Stimulated activated CD4-positive, alpha-beta T cell treated with anti-CD3 and anti-CD28 coated beads, Interleukin-15, amount 100 ng/mL, for 48 hours (primary cell): Measurements from ENCODE around the gene SLC9A3.
"Not testable (repeated sequence)": the region's sequence is repeated elsewhere in the genome, so short reads cannot be mapped to it uniquely, and the experiment has no call there.

ENCODE experiments used
- DNase-seq, 2 donors: peaks; one replicate each; pipeline ENCODE4 v3.0.0-alpha.2; 2020; ENCODE audit warnings: low read depth in 2 of 2

The SLC9A3 gene

DNA sequence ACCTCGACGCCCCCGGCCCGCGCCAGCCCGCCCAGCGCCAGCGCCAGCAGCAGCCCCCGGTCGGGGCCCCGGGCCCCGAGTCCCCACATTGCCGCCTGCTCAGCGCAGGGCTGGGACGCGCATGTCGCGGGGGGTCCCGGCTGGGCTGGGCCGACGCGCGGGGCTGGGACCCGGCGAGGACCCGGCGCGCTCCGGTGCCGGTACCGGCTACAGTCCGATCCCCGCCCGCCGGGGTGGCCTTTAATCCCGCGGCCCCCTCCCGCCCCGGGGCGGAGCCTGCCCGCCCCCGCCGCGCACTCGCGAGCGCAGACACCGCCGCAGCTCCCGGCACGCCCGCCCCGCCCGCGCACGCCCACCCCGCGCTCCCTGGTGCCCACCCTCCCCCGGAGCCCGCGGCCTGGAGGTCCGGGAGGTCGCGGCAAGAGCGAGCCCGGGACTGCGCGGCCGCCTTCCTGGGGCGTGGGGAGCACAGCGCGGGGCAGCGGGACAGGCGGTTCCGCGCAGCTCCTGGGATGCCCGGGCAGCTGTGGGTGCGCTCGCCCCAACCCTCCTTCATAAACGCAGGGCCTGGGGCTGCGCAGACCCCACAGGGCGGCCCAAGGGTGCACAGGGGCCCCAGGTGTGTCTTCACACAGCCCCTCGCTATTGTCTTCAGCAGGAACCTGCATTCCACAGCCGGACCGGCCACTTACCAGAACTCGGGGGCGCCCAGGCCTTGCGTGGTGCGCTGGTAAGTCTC, at the start of gene SLC9A3:
SLC9A3 (minus strand) TSS at position 216 of the 739 bp plus-strand sequence.
- no peak for DNase-seq

DNA sequence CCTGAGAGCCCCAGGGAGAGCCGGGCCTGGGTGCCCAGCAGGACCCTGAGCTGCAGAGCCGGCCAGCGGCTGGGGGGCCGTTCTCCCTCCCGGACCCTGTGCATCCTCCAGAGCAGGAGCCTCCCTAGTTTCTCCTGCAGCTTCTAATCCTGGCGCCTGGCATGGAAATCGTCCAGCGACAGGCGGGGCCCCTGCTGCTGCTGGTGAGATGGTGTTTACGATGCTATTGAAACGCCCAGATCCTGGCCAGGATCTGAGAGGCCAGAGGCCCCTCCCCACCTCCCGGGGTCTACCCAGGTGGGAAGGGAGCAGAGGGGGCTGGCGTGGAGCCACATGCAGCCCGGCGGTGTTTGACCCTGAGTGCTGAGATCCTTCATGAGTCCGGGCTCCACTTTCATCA, 49.7 kb upstream of the SLC9A3 start:
- no peak for DNase-seq

DNA sequence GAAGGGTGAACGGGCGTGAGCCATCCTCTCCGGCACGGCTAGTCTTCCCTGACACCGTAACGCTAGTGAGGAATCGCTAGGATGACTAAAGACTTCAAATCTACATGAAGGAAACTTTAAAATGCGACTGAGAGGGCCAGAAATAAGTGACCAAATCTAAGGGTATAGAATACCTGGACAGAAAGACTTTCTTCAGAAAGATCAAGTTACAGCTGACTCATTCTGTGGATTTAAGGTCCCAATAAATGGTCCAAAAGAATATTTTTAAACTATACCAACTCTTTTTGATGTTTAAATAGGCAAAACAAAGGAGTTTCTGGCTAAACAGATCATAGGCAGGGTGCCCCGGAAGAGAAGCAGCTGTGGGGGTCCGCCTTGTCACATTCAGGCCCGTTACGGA, 49.0 kb upstream of the SLC9A3 start:
- no peak for DNase-seq

DNA sequence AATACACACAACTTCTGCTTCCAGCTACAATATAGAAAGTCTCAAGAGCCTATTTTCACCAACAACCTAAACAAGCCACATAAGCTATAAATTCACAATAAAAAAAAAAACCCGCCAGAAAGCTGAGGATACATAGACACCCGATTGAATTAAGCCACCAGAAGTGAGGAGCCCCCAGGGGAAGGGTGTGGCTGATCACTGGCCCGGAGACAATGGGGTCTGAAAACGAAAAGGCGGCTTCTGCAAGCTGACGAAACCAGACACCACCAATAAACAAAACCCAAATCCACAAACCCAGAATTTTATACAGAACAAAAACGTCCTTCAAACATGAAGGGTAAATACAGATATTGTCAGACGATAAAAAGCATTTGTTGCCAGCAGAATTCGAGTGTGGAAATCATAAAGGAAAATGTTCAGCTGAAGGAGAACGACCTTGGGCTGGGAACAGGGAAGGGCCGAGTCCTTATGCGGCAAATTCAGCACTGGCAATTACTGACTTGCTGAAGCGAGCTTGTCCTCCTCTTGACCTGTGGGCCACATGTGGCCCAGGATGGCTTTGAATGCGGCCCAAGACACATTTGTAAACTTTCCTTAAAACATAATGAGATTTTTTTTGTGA, 48.3 kb upstream of the SLC9A3 start:
- no peak for DNase-seq

DNA sequence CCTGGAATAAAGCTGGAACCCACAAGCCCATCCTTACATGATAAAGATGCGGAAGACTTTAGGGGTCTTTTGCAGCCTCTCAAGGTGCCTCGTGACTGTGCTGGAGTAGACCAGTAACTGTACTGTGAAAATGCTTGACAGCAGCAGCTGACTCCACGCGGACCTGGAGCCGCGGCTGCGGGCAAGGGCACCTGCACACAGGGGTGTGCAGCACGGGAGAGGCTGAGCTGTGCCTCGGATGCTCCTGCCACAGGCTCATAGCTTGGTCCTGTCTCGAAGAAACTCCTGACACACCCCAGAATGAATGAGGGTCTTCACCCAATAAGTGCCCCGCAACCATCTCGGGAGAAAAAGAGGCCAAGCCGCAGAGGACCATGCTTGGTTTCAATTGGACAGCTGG, 47.5 kb upstream of the SLC9A3 start:
- no peak for DNase-seq

DNA sequence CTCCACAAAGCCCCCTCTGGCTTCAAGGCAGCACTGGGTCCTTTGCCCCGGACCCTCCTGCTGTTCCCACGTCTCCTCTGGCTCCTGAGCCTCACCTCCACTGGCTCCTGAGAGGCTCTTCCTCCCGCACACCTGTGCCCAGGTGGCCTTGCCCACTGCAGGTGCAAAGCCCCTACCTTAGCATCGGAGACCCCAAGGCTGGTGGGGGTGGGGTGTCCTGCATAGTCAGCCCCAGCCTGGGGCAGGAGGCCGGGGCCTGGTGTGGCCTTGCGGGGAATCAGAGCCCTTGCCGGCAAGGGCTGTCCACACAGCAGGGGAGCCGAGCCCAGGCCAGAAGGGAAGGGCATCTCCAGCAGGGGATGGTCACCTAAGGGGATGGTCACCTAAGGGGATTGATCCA, 46.6 kb upstream of the SLC9A3 start:
- no peak for DNase-seq

DNA sequence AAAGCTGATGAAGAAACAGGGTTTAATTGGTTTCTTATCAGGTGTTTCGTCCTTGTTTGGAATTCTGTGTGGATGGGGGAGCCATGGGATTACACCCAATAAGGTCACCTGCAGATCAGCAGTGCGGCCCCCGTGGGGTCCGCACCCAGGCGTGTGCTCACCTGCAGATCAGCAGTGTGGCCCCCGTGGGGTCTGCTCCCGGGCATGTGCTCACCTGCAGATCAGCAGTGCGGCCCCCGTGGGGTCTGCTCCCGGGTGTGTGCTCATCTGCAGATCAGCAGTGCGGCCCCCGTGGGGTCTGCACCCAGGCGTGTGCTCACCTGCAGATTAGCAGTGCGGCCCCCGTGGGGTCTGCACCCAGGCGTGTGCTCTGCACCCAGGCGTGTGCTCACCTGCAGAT, 46.2 kb upstream of the SLC9A3 start:
- no peak for DNase-seq

DNA sequence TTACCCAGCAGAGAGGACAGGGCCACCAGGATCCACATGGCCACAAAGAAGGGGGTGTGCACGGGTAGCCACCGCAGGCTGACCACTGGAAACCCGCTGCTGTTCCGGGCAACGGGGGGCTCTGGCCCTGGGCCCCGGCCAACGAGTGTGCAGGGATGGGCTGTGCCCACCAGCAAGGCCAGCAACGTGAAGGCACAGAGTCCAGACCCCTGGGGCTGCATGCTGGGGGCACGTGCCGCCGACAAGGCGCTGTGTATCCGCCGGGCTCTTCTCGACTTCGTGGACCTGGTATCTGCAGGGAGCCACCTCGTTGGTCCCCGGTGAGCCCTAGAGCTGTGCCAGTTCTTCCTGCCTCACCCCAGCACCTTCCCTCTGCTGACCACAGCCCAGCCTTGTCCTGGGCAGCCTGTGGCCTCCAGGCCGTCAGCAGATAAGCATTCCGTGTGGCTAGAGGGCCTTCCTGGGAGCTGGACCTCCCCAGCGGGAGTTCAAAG, 45.7 kb upstream of the SLC9A3 start:
- no peak for DNase-seq

DNA sequence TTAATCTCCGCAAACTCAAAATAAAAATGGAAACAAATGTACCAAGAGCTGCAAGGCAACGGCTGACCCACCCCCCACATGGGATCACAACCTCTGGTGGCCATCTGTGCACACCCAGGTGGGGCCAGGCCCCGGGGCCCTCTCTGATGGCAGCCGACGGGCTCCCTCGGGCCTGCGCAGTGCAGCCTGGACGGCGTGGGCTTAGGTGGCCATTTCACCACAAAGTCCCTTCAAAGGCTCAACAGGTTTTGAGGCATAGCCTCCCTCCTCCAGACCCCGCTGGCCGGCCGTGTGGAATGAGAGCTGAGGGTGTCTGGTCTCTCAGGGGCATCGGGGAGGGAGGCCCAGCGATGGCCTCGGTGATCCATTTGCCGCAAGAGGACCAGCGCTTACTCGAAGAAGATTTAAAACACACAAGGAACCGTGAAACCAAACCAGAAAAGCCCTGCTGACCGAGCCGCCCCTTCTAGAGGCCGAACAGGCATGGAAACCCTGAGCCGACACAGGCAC, 45.2 kb upstream of the SLC9A3 start:
- DNase-seq: no peak

DNA sequence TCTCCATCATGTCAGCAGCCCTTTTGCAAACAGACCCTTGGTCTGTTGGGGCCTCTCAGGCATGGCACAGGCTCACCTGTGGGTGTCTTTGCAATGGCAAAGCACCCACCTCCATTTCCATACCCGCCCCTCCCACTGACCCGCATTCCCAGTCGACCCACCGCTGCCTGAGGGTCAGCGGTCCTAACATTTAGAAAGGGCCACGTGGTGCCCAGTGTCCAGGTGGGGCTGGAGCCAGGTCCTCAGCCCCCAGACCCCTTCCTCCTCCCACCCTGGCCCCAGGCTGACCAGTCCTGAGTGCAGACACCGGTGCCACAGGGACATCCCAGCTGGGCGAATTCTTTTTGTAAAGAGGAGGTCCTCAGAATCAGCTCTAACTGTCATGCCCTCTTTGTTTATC, 44.6 kb upstream of the SLC9A3 start:
- DNase-seq: no peak

DNA sequence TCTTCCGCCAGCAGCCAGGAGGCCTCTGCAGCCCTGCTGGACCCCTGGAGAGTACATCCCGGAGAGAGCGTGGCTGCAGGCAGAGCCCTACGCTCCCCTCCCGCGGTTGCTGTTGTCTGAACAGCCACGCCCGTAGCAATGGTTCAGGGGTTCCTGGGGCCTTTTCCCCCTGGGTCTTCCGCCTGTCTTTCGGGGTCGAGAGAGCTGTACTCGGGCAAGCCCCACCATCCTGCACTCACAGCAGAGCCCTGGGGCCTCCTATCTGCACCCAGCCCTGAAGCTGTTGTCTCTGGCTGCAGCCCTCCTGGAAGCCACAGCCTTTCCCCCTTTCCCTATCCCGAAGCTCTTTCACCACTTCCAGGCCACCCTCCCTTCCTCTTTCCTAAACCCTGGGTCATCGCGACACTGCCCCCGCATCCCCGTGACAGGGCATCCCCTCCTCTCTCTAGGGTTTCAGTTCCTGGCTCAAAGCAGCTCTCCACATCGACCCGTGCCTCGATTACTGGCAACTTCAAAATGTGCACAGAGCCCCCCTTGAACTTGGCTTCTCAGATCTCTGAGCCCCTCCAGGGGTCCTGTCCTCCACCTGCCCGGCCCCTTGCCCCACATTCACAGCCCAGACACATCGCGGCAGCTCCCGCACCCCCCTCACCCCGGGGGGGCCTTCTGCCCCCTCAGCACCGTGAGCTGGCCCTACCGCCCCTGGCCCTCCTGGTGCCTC, 44.0 kb upstream of the SLC9A3 start:
- DNase-seq: no peak

DNA sequence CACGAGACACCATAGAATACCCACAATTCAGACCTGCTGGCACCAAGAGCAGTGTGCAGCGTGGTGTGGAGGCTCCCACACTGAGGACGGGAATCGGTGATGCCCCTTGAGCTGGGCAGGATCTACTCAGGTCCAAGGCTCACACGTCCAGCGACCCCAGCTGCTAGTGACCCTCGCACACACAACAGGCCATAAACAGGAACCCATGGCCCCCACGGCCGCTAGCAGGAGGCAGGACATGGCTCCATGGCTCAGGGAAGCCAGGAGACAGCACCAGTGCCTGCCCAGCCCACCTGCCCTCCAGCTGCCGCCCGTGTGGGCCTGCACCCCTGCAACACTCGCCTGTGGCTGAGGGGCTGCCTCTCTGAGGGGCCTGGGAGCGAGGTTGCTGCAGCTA, 43.4 kb upstream of the SLC9A3 start:
- DNase-seq: no peak

DNA sequence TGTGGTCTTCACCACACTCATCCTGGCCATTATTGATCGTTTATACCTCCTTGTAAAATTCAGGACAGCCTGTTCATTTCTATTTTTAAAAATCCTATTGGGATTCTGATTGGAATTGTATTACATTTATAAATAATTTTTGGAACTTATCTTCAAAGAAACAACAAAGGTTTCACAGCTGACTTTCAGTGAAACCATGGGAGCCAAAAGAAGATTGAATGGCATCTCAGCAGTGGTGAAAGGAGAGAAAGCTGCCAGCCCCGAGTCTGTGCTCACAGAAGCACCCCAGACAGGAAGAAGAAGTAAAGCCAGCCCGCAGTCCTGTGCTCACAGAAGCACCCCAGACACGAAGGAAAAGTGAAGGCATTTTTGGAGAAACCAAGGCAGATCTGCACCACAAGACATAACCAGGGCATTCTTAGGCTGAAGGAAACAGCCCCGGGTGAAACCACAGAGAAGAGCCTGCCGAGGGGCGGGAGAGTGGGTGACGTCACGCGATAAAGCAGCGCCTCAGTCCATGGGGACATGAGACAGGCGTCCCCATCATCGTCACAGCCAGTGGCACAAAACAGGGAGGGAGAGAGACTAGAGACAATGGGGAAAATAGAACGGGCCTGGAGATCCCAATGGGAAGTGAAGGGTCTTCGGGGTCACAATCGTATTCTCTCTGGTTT, 42.5 kb upstream of the SLC9A3 start:
- no peak for DNase-seq

DNA sequence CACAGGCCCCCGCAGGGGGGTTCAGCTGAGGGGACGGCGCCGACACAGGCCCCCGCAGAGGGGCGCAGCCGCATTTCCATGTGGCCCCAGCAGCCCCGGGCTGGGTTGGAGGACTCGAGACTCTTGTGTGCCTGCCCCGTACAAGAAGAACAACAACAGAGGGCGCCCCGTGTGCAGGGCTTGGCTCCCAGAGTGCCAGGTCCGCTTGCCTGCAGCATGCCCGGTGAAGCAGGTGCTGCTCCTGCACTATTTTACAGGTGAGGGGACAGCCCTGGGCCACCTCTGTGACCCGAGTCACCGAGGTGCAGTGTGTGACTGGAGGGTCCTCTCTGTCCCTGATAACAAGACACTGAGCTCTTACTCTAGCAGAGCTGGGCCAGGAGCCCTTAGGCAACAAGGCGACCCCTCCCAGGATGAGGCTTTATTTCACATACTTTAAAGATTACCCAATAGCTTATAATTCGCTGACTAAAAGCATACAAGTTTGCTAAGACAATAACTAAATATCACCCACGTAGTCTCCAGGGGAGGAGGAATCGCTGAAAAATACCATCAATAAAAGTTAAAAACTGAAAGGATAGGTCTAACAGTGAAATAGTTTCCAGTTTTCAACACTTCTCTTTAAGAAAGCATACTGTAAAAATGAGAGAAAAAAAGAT, 41.7 kb upstream of the SLC9A3 start:
- DNase-seq: no peak

DNA sequence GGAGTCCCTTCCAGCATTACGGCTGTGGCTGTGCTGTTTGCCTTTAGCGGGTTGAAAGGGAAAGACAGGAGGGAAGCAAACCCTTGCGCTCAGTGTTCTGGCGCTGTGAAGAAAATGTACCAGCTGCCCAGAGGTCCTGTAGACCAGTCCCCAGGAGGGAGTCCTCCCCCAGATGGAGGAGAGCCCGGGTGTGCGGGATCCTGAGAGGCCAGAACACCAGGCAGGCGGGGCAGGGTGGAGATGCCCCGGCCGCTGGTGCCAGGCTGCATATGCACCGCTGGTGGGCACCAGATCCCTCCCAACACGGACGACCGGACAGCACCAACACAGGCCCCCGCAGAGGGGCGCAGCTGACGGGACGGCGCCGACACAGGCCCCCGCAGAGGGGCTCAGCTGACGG, 37.2 kb upstream of the SLC9A3 start:
- DNase-seq: no peak

DNA sequence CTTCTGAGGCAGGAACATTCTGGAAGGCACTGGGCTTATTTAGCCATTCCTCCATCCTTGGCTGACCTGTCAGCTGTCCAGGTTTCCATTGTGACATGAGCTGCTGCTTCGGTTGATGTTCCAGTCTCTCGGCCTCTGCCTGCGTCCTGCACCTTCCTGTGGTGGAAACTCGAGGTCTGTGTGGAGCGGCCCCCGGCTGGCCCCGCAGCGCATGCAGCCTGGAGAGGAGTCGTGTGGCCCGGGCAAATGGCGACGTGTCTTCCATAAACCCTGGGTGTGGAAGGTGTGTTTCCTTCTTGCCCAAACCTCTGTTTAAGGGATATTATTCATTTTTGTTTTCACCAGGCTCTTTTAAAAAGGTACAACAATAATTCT, 36.5 kb upstream of the SLC9A3 start:
- no peak for DNase-seq

DNA sequence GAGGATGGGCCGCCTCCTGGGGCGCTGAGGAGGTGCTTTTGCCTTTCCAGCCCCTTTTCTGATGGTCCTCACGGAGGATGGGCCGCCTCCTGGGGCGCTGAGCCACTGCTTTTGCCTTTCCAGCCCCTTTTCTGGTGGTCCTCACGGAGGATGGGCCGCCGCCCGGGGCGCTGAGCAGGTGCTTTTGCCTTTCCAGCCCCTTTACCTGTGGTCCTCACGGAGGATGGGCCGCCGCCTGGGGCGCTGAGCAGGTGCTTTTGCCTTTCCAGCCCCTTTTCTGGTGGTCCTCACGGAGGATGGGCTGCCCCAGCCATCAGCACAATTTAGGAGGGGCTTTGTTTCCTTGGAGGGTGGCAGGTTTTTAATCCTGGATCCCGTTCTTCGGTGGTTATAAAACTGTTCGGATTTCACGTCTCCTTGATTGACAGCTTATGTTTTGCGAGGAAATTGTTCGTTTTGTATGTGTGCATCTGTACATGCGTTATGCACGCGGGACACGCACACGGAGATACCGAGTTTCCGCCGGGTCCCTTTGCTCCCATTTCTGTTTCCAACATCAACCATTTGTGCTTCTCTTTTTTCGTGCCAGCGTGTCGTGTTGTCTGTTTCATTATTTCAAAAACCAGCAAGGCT, 34.7 kb upstream of the SLC9A3 start:
- DNase-seq: no peak

DNA sequence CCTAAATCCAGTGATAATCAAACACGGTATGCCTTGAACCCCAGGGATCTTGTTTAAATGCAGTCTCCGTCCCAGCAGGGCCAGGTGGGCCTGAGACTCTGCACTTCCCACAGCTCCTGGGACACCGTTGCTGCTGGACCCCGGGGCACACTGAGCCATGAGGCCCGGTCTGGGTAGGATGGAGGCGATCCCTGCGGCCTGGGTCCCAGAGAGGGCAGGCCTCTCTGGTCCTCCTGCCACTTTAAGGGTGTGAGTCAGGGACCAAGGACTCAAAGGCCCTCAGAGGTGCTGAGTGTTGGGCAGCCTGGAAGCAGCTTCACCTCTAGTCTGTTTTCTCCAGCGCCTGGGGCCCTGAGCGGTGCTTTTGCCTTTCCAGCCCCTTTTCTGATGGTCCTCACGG, 34.1 kb upstream of the SLC9A3 start:
- DNase-seq: no peak

DNA sequence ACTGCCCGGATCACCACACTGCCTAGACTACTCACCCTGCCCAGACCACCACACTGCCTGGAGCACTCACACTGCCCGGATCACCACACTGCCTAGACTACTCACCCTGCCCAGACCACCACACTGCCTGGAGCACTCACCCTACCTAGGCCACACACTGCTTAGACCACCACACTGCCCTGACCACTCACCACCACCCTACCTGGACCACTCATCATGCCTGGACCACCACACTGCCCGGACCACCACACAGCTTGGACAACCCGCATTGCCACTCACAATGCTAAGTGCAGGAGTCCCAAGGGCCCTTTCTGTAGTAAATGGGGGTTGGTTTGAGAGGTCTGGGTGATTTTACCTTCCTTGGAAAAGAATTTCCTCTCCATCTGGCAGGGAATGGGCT, 33.7 kb upstream of the SLC9A3 start:
- not testable (repeated sequence) for DNase-seq

DNA sequence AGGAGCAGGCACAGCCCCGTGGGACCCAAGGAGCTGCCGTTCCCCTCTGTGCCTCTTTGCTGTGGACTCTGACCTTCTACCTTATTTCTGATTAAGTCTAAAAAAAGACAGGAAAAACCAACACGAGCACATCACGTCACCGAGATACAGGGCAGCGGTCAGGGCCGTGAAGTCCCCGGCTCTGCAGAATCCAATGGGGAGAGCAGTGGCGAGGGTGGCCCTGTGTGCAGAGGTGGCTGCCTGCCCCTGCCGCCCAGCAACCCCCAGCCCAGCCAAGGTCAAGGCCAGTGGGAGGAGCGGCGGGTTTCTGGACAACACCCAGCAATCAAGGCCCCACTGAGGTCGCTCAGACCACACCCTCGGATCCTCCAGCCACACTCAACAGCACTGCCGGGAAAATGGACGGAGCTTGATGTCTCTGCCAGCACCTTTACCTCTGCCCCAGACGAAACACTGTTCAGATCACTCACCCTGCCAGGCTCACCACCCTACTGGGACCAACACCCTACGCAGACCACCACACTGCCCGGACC, 32.7 kb upstream of the SLC9A3 start:
- no peak for DNase-seq

DNA sequence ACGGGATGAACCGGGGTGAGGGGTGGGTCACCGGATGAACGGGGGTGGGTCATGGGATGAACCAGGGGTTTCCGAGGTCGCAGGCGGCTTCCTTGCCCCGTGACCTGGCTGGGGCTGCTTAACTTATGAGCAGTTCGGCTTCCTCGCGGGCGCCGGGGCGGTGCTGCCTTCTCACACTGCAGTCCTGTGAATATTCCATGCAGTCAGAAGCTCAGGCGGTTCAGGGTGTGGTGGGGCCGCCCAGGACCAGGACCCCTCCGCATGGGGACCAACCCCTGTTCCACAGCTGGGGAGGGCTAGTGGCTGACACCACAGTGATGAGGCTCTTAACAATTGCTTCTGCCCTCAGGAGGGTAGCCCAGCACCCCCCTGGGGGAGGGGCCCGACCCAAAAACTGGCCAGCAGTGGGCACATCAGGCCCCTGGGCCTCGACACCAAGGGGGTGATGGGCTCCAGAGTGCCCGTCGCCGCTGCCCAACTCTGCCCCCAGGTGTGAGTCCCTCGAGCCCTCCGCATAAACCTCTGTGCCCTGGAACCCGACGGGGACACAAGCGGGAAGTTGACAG, 30.9 kb upstream of the SLC9A3 start:
- DNase-seq: no peak
